Fibroblast of lung (primary cell): ENCODE measurements around the gene UTP25. TPM values are rescaled to one million over a fixed set of nuclear protein-coding genes. Genes with fewer than 3 reads are reported as not detected.
A peak's percentile ranks its signal among the peaks of the same experiment; 100 is the strongest.

Source experiments
- DNase-seq, 2 donors: peaks; one replicate each; pipeline versions ENCODE4 v3.0.0 to v3.0.0-alpha.2; 2010; ENCODE audit warnings: low read depth in 2 of 2
- H2AFZ ChIP-seq: 2 replicates; pipeline ENCODE4 v1.5.1; 2012; ENCODE audit warnings: low read length, control low read depth, inconsistent platforms
- H3K27ac ChIP-seq: 2 replicates; pipeline ENCODE4 v1.5.1; 2011; ENCODE audit warnings: low read length, control low read depth; ENCODE audit not compliant: insufficient read depth
- H3K27me3 ChIP-seq: 2 replicates; pipeline ENCODE4 v1.5.1; 2011; ENCODE audit warnings: mild to moderate bottlenecking, low read length; ENCODE audit not compliant: control insufficient read depth, insufficient read depth
- H3K36me3 ChIP-seq: 2 replicates; pipeline ENCODE4 v1.5.1; 2011; ENCODE audit warnings: low read length; ENCODE audit not compliant: control insufficient read depth, insufficient read depth
- H3K4me1 ChIP-seq: 2 replicates; pipeline ENCODE4 v1.5.1; 2011; ENCODE audit warnings: low read length; ENCODE audit not compliant: control insufficient read depth, insufficient read depth; ENCODE audit errors: extremely low read depth
- H3K4me2 ChIP-seq: 2 replicates; pipeline ENCODE4 v1.5.1; 2011; ENCODE audit warnings: low read length, control low read depth; ENCODE audit not compliant: insufficient read depth; ENCODE audit errors: extremely low read depth
- H3K4me3 ChIP-seq, 4 experiments: fragments of 200-600 bp in 1 of 4; sonication (generic) in 1 of 4; replicated peaks in 1 of 4; 2 replicates each; pipeline ENCODE4 v1.5.1; 2011 to 2016; ENCODE audit warnings: low read length in 4 of 4, low read depth in 3 of 4, mild to moderate bottlenecking in 3 of 4, control low read depth in 2 of 4, inconsistent platforms in 1 of 4, mixed read lengths in 1 of 4; ENCODE audit not compliant: insufficient read depth in 1 of 4; ENCODE audit errors: control extremely low read depth in 1 of 4
- H3K79me2 ChIP-seq: 2 replicates; pipeline ENCODE4 v1.5.1; 2012; ENCODE audit warnings: mild to moderate bottlenecking, low read length, inconsistent platforms; ENCODE audit not compliant: control insufficient read depth, insufficient read depth
- H3K9ac ChIP-seq: 2 replicates; pipeline ENCODE4 v1.5.1; 2011; ENCODE audit warnings: mild to moderate bottlenecking, low read length, control low read depth; ENCODE audit not compliant: insufficient read depth
- H3K9me3 ChIP-seq: 2 replicates; pipeline ENCODE4 v1.5.1; 2012; ENCODE audit warnings: low read depth, low read length; ENCODE audit not compliant: control insufficient read depth, insufficient read depth
- H4K20me1 ChIP-seq: 2 replicates; pipeline ENCODE4 v1.5.1; 2011; ENCODE audit warnings: low read length; ENCODE audit not compliant: control insufficient read depth, insufficient read depth; ENCODE audit errors: extremely low read depth
- EZH2 ChIP-seq: IDR thresholded peaks from 2 replicates; pipeline ENCODE4 v1.5.1; 2012; ENCODE audit warnings: low read length, control low read depth, mild to moderate bottlenecking; ENCODE audit errors: missing control alignments
- polyA minus RNA-seq: library from RNA; depleted of rRNA, polyadenylated mRNA; stranded (reverse); fragments of >200 nt; gene quantifications from 2 replicates; pipeline ENCODE4 v1.2.3, GENCODE V29; 2011; ENCODE audit warnings: low replicate concordance
- polyA plus RNA-seq, 2 donors: library from polyadenylated mRNA; depleted of rRNA in 1 of 2; stranded (reverse) in 1 of 2; unstranded in 1 of 2; fragments of >200 nt; gene quantifications; 2 replicates each; pipeline ENCODE4 v1.2.1, GENCODE V29; 2011 to 2012; ENCODE audit warnings: missing spikeins in 1 of 2
- total RNA-seq: library from RNA; depleted of rRNA; stranded (reverse); fragments of >200 nt; gene quantifications from 2 replicates; pipeline ENCODE4 v1.2.1, GENCODE V29; 2014
- TF ChIP-seq, protein P1 (sequence below), 2 donors: IDR thresholded peaks in 1 of 2; conservative IDR thresholded peaks in 1 of 2; 1 replicate in 1 of 2; 2 replicates in 1 of 2; pipeline ENCODE4 v1.5.1; 2011 to 2012; ENCODE audit warnings: low read length in 2 of 2, control low read depth in 1 of 2, inconsistent platforms in 1 of 2, low read depth in 1 of 2, mild to moderate bottlenecking in 1 of 2

Gene UTP25, protein sequence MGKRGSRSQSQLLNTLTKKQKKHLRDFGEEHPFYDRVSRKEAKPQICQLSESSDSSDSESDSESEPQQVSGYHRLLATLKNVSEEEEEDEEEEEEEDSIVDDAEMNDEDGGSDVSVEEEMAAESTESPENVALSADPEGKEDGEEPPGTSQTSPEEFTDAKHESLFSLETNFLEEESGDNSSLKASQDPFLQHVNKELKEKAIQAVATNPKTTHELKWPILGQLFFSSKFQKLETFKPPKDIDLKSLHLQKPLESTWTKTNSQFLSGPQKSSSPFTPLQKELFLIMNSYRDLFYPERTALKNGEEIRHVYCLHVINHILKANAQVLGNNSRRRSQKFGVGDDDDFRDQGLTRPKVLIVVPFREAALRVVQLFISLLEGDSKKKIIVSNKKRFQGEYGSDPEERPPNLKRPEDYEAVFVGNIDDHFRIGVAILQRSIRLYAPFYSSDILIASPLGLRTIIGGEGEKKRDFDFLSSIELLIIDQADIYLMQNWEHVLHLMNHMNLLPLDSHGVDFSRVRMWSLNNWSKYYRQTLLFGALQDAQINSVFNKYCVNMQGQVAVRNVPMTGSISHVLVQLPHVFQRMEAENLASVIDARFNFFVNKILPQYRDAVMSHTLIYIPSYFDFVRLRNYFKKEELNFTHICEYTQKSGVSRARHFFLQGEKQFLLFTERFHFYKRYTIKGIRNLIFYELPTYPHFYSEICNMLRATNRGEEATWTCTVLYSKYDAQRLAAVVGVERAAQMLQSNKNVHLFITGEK
- total RNA-seq (6.9 and 10.4 TPM in 2 replicates), polyA plus RNA-seq (12.3 and 13.8 TPM in 2 replicates), polyA minus RNA-seq (5.1 and 6.2 TPM in 2 replicates)
- polyA plus RNA-seq (2012): 5.8 and 6.7 TPM in 2 replicates

DNA sequence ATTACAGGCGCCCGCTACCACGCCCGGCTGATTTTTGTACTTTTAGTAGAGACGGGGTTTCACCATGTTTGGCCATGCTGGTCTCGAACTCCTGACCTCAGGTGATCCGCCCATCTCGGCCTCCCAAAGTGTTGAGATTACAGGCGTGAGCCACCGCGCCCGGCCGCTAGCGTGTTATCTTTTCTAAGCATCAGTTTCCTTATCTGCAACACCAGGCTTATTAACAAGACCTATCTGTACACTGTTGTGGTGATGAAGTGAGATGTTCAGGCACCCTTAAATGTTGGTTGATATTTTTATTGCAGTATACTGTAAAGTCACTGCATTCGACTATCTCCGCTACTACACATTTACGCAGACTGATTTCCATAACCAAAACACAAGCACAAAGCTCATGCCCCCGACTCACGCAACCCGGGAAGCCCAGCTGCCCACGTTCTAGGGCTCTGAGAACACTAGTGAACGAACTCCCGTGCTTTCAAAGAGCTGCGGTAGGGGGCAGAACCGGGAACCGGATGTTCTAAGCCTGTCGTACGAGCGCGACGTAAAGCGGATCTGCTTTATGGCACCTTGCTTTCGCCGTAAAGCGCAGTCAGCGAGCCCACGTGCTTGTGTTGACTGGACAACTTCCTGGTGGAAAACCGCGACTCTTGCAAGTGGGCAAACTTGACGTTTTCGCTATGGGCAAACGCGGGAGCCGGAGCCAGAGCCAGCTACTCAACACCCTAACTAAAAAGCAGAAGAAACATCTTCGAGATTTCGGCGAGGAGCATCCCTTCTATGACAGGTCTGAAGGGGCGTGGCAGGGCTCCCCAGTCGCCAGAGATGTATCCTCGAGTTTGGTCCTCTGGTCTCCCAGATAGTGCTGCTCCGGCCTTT, at the start of gene UTP25:
TSS of gene UTP25 (plus strand) at position 589 of the 879 bp plus-strand sequence. CDS start at position 681, 92 bp downstream.
- H4K20me1 ChIP-seq: no peaks in the 10 kb centered on the region
- H3K9me3 ChIP-seq: no peaks in the 10 kb centered on the region
- H3K4me1 ChIP-seq: peaks cover 10% of the 10 kb centered on the region
- H3K36me3 ChIP-seq: peaks cover 1% of the 10 kb centered on the region
- peak within 1 kb of the TSS; percentile 76 for H3K27ac ChIP-seq
- H3K4me3 ChIP-seq: peak within 1 kb of the TSS; percentile 90 to 97 (median 96)
- peak; percentile 97 to 98 for DNase-seq
- H3K4me2 ChIP-seq: peak within 1 kb of the TSS; percentile 82
- peak within 1 kb of the TSS; percentile 93 for H2AFZ ChIP-seq
- H3K9ac ChIP-seq: peak within 1 kb of the TSS; percentile 59
- peaks cover 17% of the 10 kb centered on the region for H3K79me2 ChIP-seq
- no peak for TF ChIP-seq EZH2
- TF ChIP-seq, protein P1, sequence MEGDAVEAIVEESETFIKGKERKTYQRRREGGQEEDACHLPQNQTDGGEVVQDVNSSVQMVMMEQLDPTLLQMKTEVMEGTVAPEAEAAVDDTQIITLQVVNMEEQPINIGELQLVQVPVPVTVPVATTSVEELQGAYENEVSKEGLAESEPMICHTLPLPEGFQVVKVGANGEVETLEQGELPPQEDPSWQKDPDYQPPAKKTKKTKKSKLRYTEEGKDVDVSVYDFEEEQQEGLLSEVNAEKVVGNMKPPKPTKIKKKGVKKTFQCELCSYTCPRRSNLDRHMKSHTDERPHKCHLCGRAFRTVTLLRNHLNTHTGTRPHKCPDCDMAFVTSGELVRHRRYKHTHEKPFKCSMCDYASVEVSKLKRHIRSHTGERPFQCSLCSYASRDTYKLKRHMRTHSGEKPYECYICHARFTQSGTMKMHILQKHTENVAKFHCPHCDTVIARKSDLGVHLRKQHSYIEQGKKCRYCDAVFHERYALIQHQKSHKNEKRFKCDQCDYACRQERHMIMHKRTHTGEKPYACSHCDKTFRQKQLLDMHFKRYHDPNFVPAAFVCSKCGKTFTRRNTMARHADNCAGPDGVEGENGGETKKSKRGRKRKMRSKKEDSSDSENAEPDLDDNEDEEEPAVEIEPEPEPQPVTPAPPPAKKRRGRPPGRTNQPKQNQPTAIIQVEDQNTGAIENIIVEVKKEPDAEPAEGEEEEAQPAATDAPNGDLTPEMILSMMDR (conservative IDR thresholded peaks at IDR 0.05 in 1 of 2, IDR thresholded peaks at IDR 0.05 in 1 of 2; ENCODE audit: low read depth in 1 of 2, low read length in 2 of 2): peak; percentile 76 to 82
- H3K27me3 ChIP-seq: no peaks in the 10 kb centered on the region

DNA sequence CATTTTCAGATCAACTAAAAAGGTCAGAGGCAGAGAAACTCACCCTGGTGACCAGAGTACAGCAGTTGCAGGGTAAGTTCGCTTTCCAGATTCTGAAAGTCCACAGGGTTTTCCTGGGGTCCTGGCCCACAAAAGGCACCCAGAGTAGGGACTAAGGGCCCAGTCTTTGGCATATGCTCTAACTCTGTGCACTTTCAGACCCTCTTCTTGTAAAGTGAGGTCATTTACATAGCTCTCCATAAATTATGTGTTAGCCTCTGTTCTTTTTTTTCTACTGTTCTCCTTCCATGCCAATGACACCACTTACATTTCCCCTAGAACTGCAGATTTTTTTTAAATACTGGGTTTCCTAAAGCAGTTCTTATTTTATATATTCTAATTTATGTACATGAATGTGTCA, 49.7 kb upstream of the UTP25 start:
- no peaks in the 10 kb centered on the region for H3K79me2 ChIP-seq
- H3K4me1 ChIP-seq: no peaks in the 10 kb centered on the region
- H3K9ac ChIP-seq: no peak overlapping the region
- no peaks in the 10 kb centered on the region for H3K36me3 ChIP-seq
- no peak overlapping the region for H3K27ac ChIP-seq
- H2AFZ ChIP-seq: no peak overlapping the region
- no peak overlapping the region for H3K4me3 ChIP-seq
- no peaks in the 10 kb centered on the region for H3K9me3 ChIP-seq
- no peaks in the 10 kb centered on the region for H4K20me1 ChIP-seq
- TF ChIP-seq, protein P1 (conservative IDR thresholded peaks at IDR 0.05 in 1 of 2, IDR thresholded peaks at IDR 0.05 in 1 of 2; ENCODE audit: low read depth in 1 of 2, low read length in 2 of 2): no peak
- no peak for TF ChIP-seq EZH2
- no peak overlapping the region for H3K4me2 ChIP-seq
- DNase-seq: no peak
- H3K27me3 ChIP-seq: no peaks in the 10 kb centered on the region
